Neuronal stem cell (in vitro differentiated cells): ENCODE data around the gene CKAP2L.

Source experiments
- DNase-seq: peaks from one replicate; pipeline ENCODE4 v3.0.0-alpha.2; 2013; ENCODE audit warnings: low spot score
- H2AFZ ChIP-seq: one replicate; pipeline ENCODE4 v1.6.1; 2013; ENCODE audit warnings: mild to moderate bottlenecking, low read length, inconsistent platforms
- H2AK5ac ChIP-seq: 2 replicates; pipeline ENCODE4 v1.6.1; 2013; ENCODE audit warnings: low read depth, mild to moderate bottlenecking, inconsistent platforms, low read length, moderate library complexity, mixed read lengths
- H2BK120ac ChIP-seq: 2 replicates; pipeline ENCODE4 v1.6.1; 2013; ENCODE audit warnings: low read depth, mild to moderate bottlenecking, inconsistent platforms, low read length, moderate library complexity, mixed read lengths
- H2BK12ac ChIP-seq: one replicate; pipeline ENCODE4 v1.6.1; 2013; ENCODE audit warnings: low read length, inconsistent platforms
- H2BK15ac ChIP-seq: 2 replicates; pipeline ENCODE4 v1.6.1; 2013; ENCODE audit warnings: mild to moderate bottlenecking, low read length, inconsistent platforms, mixed read lengths
- H2BK5ac ChIP-seq: one replicate; pipeline ENCODE4 v1.6.1; 2013; ENCODE audit warnings: inconsistent platforms, mild to moderate bottlenecking, low read length, moderate library complexity
- H3K14ac ChIP-seq: one replicate; pipeline ENCODE4 v1.6.1; 2013; ENCODE audit warnings: low read length, inconsistent platforms
- H3K18ac ChIP-seq: 2 replicates; pipeline ENCODE4 v1.6.1; 2013; ENCODE audit warnings: low read length, inconsistent platforms
- H3K23ac ChIP-seq: 2 replicates; pipeline ENCODE4 v1.6.1; 2013; ENCODE audit warnings: low read depth, mild to moderate bottlenecking, mixed read lengths, low read length, inconsistent platforms; ENCODE audit not compliant: poor library complexity
- H3K27ac ChIP-seq: replicated peaks from 3 replicates; pipeline ENCODE4 v1.5.1; 2013; ENCODE audit warnings: low read length, inconsistent platforms
- H3K27me3 ChIP-seq, 3 experiments: 2 replicates each; pipeline ENCODE4 v1.6.1; 2013; ENCODE audit warnings: low read length in 3 of 3, mild to moderate bottlenecking in 2 of 3, inconsistent platforms in 1 of 3, low read depth in 1 of 3, mixed read lengths in 1 of 3, moderate library complexity in 1 of 3; ENCODE audit not compliant: control insufficient read depth in 3 of 3, insufficient read depth in 3 of 3
- H3K36me3 ChIP-seq, 2 donors: replicated peaks in 1 of 2; 2 replicates each; pipeline ENCODE4 v1.6.1; 2013; ENCODE audit warnings: low read length in 2 of 2; ENCODE audit not compliant: control insufficient read depth in 2 of 2, insufficient read depth in 2 of 2
- H3K4ac ChIP-seq: 2 replicates; pipeline ENCODE4 v1.6.1; 2013; ENCODE audit warnings: inconsistent platforms, mild to moderate bottlenecking, low read length, moderate library complexity
- H3K4me1 ChIP-seq, 2 donors: 1 replicate in 1 of 2; 2 replicates in 1 of 2; pipeline ENCODE4 v1.6.1; 2013; ENCODE audit warnings: low read length in 2 of 2, low read depth in 1 of 2; ENCODE audit not compliant: control insufficient read depth in 2 of 2, insufficient read depth in 1 of 2
- H3K4me2 ChIP-seq: one replicate; pipeline ENCODE4 v1.6.1; 2013; ENCODE audit warnings: mild to moderate bottlenecking, low read length, inconsistent platforms; ENCODE audit not compliant: insufficient read depth, poor library complexity, severe bottlenecking
- H3K4me3 ChIP-seq, 2 donors: 2 replicates each; pipeline ENCODE4 v1.5.1; 2013; ENCODE audit warnings: low read length in 2 of 2, mild to moderate bottlenecking in 2 of 2, inconsistent platforms in 1 of 2, moderate library complexity in 1 of 2
- H3K79me1 ChIP-seq: one replicate; pipeline ENCODE4 v1.6.1; 2013; ENCODE audit warnings: low read depth, mild to moderate bottlenecking, inconsistent platforms, low read length, moderate library complexity
- H3K9ac ChIP-seq: one replicate; pipeline ENCODE4 v1.6.1; 2013; ENCODE audit warnings: mild to moderate bottlenecking, low read depth, low read length, inconsistent platforms; ENCODE audit not compliant: poor library complexity
- H3K9me3 ChIP-seq, 2 donors: replicated peaks in 1 of 2; 2 replicates each; pipeline versions ENCODE3 to v1.6.1; 2013; ENCODE audit warnings: low read length in 2 of 2, mild to moderate bottlenecking in 2 of 2, inconsistent platforms in 1 of 2, low read depth in 1 of 2, mixed read lengths in 1 of 2, moderate library complexity in 1 of 2; ENCODE audit not compliant: control insufficient read depth in 2 of 2, insufficient read depth in 1 of 2
- H4K8ac ChIP-seq: one replicate; pipeline ENCODE4 v1.6.1; 2013; ENCODE audit warnings: low read depth, mild to moderate bottlenecking, inconsistent platforms, low read length, moderate library complexity
- H4K91ac ChIP-seq: one replicate; pipeline ENCODE4 v1.6.1; 2013; ENCODE audit warnings: low read length, low read depth, mild to moderate bottlenecking, inconsistent platforms; ENCODE audit not compliant: poor library complexity
- WGBS, 2 donors: extraction: QIAGEN DNeasy Blood & Tissue Kit; methylation state at CpG; one replicate each; pipeline ENCODE4 v1.1.7; 2013; ENCODE audit warnings: missing lambda C conversion rate in 2 of 2, mixed read lengths in 1 of 2; ENCODE audit not compliant: insufficient read length in 2 of 2, insufficient replicate concordance in 1 of 2; ENCODE audit errors: extremely low coverage in 2 of 2; 5-methylcytosine and 5-hydroxymethylcytosine counted together

The CKAP2L gene

DNA sequence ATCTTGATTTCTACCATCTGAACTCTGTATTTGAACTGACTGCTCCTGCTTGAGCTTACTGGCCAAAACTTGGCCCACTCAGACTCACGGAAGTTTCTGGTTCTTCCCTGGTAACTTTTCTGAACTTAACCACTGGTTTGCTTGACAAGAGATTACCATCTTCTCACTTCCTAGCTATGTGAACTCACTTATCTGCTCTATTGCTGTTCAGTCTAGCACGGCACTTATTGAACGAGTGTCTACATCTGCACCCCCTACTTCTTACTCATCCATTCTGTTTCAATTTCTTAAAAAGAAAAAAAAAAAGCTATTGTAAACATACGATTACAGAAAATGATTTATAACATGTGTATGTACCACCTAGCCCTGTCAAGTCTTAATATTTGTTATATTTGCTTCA is 9.0 kb downstream of the CKAP2L start:
- Histone ChIP-seq H3K4ac (no peak overlapping the region), H3K14ac (no peak overlapping the region), H4K8ac (no peak overlapping the region), H2BK5ac (no peak overlapping the region), H3K9ac (no peak overlapping the region), H3K4me3 (no peak overlapping the region), H3K36me3 (peaks cover 32 to 100% of the 10 kb centered on the region in 2 donors), H3K27me3 (no peaks in the 10 kb centered on the region), H2AFZ (no peak overlapping the region), H3K27ac (no peak overlapping the region), H3K18ac (no peak overlapping the region), H3K4me2 (no peak overlapping the region), H2BK15ac (no peak overlapping the region), H3K4me1 (no peaks in the 10 kb centered on the region), H2AK5ac (no peak overlapping the region), H4K91ac (no peak overlapping the region), H2BK120ac (no peak overlapping the region), H2BK12ac (no peak overlapping the region), H3K23ac (no peak overlapping the region), H3K79me1 (no peaks in the 10 kb centered on the region), H3K9me3 (no peaks in the 10 kb centered on the region)
- WGBS, 2 donors, result no CpG with 5 or more reads among the region's 4 CpGs
- DNase-seq, result no peak

DNA sequence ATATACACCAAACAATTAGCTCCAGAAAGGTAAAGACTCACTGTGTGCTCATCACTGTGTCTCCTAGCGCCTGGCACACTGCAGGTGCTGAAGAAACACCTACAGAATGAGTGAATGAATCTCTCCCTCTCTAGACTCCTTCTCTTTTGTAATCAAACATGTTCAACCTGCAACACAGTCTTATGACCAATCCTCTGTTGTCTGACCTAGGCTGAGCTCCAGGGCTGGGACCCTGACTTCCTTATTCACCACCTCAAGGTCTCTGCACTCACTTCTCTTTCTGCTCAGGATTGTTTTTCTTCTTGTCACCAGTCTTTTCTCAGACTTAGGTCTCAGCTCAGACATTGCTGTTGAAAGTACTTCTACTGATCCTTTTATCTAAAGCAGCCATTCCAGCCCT is 9.8 kb downstream of the CKAP2L start:
- H3K4ac ChIP-seq, result no peak overlapping the region
- H3K18ac ChIP-seq, result no peak overlapping the region
- H2BK12ac ChIP-seq, result no peak overlapping the region
- H3K27ac ChIP-seq, result no peak overlapping the region
- no peak overlapping the region for H3K9ac ChIP-seq
- DNase-seq, result no peak
- no peak overlapping the region for H4K91ac ChIP-seq
- H3K27me3 ChIP-seq, result no peaks in the 10 kb centered on the region
- H3K4me2 ChIP-seq, result no peak overlapping the region
- no peaks in the 10 kb centered on the region for H3K79me1 ChIP-seq
- H3K36me3 ChIP-seq, result peaks cover 33 to 99% of the 10 kb centered on the region in 2 donors
- no peak overlapping the region for H4K8ac ChIP-seq
- H2AK5ac ChIP-seq, result no peak overlapping the region
- H2AFZ ChIP-seq, result no peak overlapping the region
- no peaks in the 10 kb centered on the region for H3K4me1 ChIP-seq
- H2BK15ac ChIP-seq, result no peak overlapping the region
- H3K23ac ChIP-seq, result no peak overlapping the region
- no peak overlapping the region for H2BK5ac ChIP-seq
- no peak overlapping the region for H3K14ac ChIP-seq
- no peak overlapping the region for H3K4me3 ChIP-seq
- WGBS, 2 donors, result no CpG with 5 or more reads among the region's 1 CpG
- no peak overlapping the region for H2BK120ac ChIP-seq
- no peaks in the 10 kb centered on the region for H3K9me3 ChIP-seq

DNA sequence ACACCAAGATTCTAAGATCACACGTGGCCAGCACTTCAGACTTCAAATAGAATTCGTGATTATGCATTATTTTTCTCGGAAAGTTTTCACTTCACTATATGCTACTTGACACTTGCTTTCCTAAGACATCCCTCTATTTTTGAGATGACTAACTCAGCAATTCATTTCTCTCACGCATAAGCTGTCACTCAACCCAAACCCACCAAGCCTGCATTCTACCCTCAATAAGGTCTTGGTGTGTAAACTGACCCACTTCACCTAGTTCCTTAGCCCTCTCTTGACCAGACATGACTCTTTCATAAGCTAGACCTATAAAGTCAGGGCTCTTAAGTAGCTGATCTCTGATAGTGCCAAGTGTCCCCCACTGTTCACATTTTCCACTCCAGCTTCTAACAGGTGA is 11.7 kb downstream of the CKAP2L start:
- no peak for DNase-seq
- Histone ChIP-seq H3K23ac (no peak overlapping the region), H2BK5ac (no peak overlapping the region), H4K91ac (no peak overlapping the region), H2BK15ac (no peak overlapping the region), H3K27me3 (no peaks in the 10 kb centered on the region), H3K4me3 (no peak overlapping the region), H3K9ac (no peak overlapping the region), H3K9me3 (no peaks in the 10 kb centered on the region), H2BK120ac (no peak overlapping the region), H3K14ac (no peak overlapping the region), H3K18ac (no peak overlapping the region), H3K4ac (no peak overlapping the region), H3K36me3 (peaks cover 31 to 98% of the 10 kb centered on the region in 2 donors), H3K79me1 (peaks cover 2% of the 10 kb centered on the region), H2AFZ (no peak overlapping the region), H2AK5ac (no peak overlapping the region), H4K8ac (no peak overlapping the region), H3K4me2 (no peak overlapping the region), H3K4me1 (no peaks in the 10 kb centered on the region), H3K27ac (no peak overlapping the region), H2BK12ac (no peak overlapping the region)
- no CpG with 5 or more reads among the region's 4 CpGs for WGBS, 2 donors

DNA sequence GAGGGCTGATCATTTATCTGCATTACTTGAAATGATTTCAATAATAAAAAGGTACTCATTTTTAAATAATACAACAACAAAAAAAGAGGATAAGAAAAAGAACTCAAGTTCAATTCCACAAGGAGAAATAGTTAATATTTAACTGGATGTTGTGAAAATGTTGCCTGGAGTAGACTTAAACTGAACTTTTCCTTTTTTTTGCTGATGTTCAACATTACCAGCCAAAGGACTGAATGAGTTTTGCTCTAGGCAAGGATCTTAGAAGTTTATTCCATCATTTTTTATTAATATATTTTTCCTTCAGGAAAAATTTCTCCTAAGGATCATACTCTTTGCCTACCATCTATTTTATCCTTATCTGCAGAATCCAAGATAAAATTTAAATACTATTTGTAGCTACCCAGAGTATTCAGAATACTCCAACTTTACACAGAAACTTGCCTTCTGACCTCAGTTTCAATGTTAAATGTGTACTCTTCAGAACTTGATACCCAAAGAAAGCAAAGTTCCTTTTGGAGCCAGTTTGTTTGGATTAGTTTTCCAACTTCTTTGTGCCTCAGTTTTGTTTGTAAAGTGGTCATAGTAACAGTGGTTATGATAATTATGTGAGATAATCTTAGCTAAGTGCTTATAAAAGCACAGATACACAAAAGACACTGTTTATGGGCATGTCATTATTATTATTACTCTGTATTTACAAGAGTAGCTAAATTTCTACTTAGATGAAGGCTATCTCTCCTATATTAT is 12.8 kb downstream of the CKAP2L start:
- Histone ChIP-seq H3K9me3 (no peaks in the 10 kb centered on the region), H2BK12ac (no peak overlapping the region), H3K23ac (no peak overlapping the region), H2AK5ac (no peak overlapping the region), H2BK5ac (no peak overlapping the region), H4K91ac (no peak overlapping the region), H2BK120ac (no peak overlapping the region), H3K4me1 (no peaks in the 10 kb centered on the region), H3K4ac (no peak overlapping the region), H3K4me3 (no peak overlapping the region), H2BK15ac (no peak overlapping the region), H3K9ac (no peak overlapping the region), H3K27ac (no peak overlapping the region), H3K36me3 (peaks cover 29 to 96% of the 10 kb centered on the region in 2 donors), H3K79me1 (peaks cover 4% of the 10 kb centered on the region), H4K8ac (no peak overlapping the region), H3K18ac (no peak overlapping the region), H3K14ac (no peak overlapping the region), H3K4me2 (no peak overlapping the region), H3K27me3 (no peaks in the 10 kb centered on the region), H2AFZ (no peak overlapping the region)
- DNase-seq, result no peak
